Activated CD4-positive, alpha-beta T cell treated with anti-CD3 and anti-CD28 coated beads, Interleukin-2, amount 10 ng/mL, durations not matched to agents 24 days and 14 days (primary cell): ENCODE measurements around the gene PRIM2. TPM values are rescaled to one million over a fixed set of nuclear protein-coding genes. Genes with fewer than 3 reads are reported as not detected.
"Not testable (repeated sequence)": the region's sequence is repeated elsewhere in the genome, so short reads cannot be mapped to it uniquely, and the experiment has no call there.

Experiments used
- DNase-seq: peaks from one replicate; pipeline ENCODE4 v3.0.0; 2022
- H3K27ac Mint-ChIP-seq: one replicate; pipeline ENCODE4 v1.8.0; 2022; ENCODE audit warnings: mild to moderate bottlenecking, mixed read lengths
- H3K27me3 Mint-ChIP-seq: one replicate; pipeline ENCODE4 v1.8.0; 2022; ENCODE audit warnings: mixed read lengths
- H3K36me3 Mint-ChIP-seq: one replicate; pipeline ENCODE4 v1.8.0; 2022; ENCODE audit warnings: low read depth, mild to moderate bottlenecking, mixed read lengths
- H3K4me1 Mint-ChIP-seq: one replicate; pipeline ENCODE4 v1.8.0; 2021; ENCODE audit warnings: mixed read lengths
- H3K4me3 Mint-ChIP-seq: one replicate; pipeline ENCODE4 v1.8.0; 2022; ENCODE audit warnings: mild to moderate bottlenecking, moderate library complexity, mixed read lengths
- H3K9me3 Mint-ChIP-seq: one replicate; pipeline ENCODE4 v1.8.0; 2021; ENCODE audit warnings: mixed read lengths
- intact Hi-C: fragments of 100-400 bp; cut with micrococcal nuclease; formaldehyde crosslinking; loops from one replicate; pipeline ENCODE4 v1.15.1; 2023
- total RNA-seq: library from RNA; stranded (reverse); gene quantifications from 2 replicates; pipeline ENCODE4 v1.2.3, GENCODE V29; 2022

The PRIM2 gene
- total RNA-seq, 1 donor from 2014 or later = 41.3 TPM

DNA sequence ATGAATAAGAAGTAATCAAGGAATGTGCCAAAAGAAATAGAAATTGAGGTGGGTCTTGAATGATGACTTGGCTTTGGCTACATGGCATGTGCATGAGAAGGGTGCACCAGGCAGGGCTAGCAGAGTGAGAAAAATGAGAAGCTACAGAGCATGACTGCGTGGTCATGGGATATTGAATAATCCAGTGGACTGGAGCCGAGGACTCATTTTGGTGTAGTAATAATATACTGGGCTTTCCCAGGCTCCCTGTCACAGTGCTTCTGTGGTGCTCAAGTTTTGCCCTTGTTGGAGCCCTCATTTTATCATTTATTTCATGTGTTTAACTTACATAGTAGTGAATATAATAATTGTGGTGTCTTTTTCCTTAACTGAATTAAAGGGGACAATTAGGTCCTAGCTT lies 217.7 kb downstream of the PRIM2 start:
- H3K27ac Mint-ChIP-seq, H3K27me3 Mint-ChIP-seq, H3K4me1 Mint-ChIP-seq, DNase-seq, H3K4me3 Mint-ChIP-seq, H3K36me3 Mint-ChIP-seq, intact Hi-C loops, H3K9me3 Mint-ChIP-seq: not testable (repeated sequence)

DNA sequence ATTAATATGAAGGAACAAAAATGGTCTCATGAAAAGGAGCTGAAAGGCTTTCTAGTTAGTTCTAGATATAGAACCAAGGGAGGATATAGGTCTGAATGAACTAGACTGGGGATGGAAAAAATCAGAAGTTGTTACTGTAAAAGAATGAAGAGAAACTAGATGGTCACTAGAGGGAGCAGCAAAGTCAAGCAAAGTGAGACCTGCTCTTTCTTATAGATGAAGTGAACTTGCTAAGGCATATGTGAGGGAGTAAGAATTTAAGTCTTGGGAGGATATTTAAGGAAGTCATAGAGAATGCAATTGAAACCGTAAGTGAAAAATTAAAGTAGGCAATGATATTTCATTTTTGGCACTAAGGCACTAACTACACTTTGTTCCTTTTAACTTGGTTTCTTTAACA lies 218.6 kb downstream of the PRIM2 start:
- H3K4me1 Mint-ChIP-seq, DNase-seq, H3K27ac Mint-ChIP-seq, H3K27me3 Mint-ChIP-seq, H3K4me3 Mint-ChIP-seq, H3K9me3 Mint-ChIP-seq, H3K36me3 Mint-ChIP-seq, intact Hi-C loops: not testable (repeated sequence)

DNA sequence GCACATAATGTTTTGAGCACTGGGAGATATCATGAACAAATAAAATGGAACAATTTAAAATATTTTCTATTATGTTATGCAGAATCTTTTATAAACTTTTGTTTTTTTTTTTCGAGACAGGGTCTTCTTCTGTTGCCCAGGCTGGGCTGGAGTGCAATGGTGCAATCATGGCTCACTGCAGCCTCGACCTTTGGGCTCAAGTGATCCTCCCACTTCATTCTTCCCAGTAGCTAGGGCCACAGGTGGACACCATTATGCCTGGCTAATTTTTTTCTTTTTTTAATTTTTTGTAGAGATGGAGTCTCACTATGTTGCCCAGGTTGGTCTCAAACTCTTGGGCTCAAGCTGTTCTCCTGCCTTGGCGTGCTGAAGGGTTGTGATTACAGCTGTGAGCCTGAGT lies 220.5 kb downstream of the PRIM2 start:
- intact Hi-C loops, H3K36me3 Mint-ChIP-seq, H3K4me3 Mint-ChIP-seq, H3K27me3 Mint-ChIP-seq, DNase-seq, H3K27ac Mint-ChIP-seq, H3K4me1 Mint-ChIP-seq, H3K9me3 Mint-ChIP-seq: not testable (repeated sequence)

DNA sequence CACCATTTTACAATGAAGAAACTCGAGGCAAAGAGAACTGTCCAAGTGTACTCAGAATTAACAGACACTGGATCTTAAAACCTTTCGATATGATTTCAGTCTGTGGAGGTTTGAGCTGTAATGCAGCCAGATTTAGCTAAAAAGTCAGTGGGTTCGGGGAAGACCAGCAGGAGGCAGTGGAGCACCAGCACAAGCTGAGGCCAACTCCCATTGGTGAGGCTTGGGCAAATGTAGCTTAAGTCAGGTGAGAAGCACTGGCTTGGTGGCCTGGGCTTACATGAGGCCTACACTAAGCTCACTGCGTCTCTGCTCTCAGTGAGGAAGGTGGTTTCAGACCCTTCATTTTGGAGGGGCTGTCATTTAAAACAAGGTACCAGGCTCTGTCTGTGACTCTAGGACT lies 234.5 kb downstream of the PRIM2 start:
- DNase-seq, H3K36me3 Mint-ChIP-seq, H3K9me3 Mint-ChIP-seq, H3K4me1 Mint-ChIP-seq, H3K27me3 Mint-ChIP-seq, intact Hi-C loops, H3K4me3 Mint-ChIP-seq, H3K27ac Mint-ChIP-seq: not testable (repeated sequence)

DNA sequence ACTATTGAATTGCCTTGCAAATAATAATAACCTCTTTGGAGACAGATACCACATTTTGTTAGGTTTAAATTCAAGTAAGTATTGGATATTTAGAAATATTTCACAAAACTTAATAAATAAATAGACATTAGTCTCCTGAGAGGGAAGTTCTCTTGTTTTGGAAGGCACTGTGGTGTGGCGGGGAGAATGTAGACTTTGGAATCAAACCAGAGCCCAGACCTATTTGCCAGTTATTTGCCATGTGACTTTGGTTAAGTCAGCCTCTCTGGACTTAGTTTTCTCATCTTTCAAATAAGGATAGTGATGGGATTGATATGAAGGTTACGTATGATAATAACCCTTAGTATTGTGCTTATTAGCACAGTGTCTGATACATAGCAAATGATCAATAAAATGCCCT lies 240.4 kb downstream of the PRIM2 start:
- H3K36me3 Mint-ChIP-seq, H3K27ac Mint-ChIP-seq, intact Hi-C loops, H3K4me1 Mint-ChIP-seq, H3K9me3 Mint-ChIP-seq, H3K27me3 Mint-ChIP-seq, H3K4me3 Mint-ChIP-seq, DNase-seq: not testable (repeated sequence)

DNA sequence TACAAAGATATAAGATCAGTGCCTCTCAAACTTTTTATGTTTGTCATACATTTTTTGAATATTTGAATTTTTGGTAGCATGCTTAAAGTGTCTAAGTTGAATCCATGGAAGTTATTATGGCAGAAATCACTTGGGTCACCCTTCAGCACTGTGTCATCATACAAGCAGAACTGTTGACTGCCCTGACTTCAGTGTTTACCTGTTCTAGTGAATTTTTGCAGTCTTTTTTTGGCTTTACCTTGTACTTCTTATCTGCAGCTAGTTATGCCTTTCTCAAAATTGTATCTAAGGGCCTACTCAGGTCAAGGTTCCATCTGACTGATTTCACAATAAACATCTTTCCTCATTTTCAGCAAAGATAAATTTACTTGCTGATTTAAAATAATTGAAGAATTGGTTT lies 241.7 kb downstream of the PRIM2 start:
- intact Hi-C loops, DNase-seq, H3K27me3 Mint-ChIP-seq, H3K27ac Mint-ChIP-seq, H3K4me1 Mint-ChIP-seq, H3K4me3 Mint-ChIP-seq, H3K9me3 Mint-ChIP-seq, H3K36me3 Mint-ChIP-seq: not testable (repeated sequence)

DNA sequence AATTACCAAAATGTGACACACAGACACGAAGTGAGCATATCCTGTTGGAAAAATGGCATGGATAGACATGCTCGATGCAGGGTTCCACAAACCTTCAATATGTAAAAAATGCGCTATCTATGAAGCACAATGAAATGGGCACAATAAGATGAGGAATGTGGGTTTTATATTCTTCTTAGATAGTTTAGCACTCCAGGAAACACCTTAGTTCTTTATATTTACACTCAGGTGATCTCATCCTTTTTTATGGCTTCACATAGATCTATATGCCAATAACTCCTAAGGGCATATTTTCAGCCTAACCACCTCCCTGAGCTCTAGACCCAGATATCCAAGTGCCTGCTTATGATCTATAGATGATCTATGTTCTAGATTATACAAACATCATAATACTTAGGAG lies 244.8 kb downstream of the PRIM2 start:
- H3K27me3 Mint-ChIP-seq, DNase-seq, H3K4me3 Mint-ChIP-seq, H3K36me3 Mint-ChIP-seq, H3K4me1 Mint-ChIP-seq, intact Hi-C loops, H3K27ac Mint-ChIP-seq, H3K9me3 Mint-ChIP-seq: not testable (repeated sequence)

DNA sequence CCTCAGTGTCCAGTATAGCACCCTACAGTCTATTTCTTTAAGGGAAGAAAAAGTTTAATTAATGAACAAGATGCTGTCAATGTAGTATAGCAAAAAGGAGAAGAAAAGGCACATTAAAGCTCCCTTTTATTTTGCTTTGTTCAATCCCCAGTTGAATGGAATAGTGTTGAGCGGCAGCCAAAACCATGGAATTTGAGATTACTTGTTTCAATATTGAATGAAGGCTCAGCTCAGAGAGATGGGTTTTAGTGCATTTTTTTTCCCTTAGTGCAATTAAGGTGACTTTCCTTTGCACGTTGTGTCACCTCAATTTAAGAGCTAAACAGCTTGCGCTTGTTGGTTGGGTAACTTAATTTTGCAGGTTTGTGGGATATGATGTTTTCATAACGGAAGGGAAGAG lies 254.7 kb downstream of the PRIM2 start:
- H3K4me1 Mint-ChIP-seq, DNase-seq, H3K36me3 Mint-ChIP-seq, H3K9me3 Mint-ChIP-seq, intact Hi-C loops, H3K27me3 Mint-ChIP-seq, H3K4me3 Mint-ChIP-seq, H3K27ac Mint-ChIP-seq: not testable (repeated sequence)

DNA sequence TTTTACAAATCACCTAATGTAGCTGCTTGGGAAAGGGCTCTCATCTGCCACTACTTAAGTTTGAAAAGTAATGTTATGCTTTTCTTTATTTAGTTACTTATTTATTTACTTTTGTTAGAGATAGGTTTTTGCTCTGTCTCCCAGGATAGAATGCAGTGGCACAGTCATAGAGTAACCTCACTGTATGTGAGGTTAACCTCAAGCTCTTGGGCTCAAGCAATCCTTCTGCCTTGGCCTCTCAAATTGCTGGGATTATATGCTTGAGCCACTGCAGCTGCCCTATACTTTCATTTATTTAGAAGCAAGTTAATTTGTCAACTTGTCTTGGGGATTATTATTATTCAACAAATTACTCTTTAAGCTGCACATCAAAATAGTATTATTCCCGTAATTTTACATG lies 255.4 kb downstream of the PRIM2 start:
- H3K27me3 Mint-ChIP-seq, intact Hi-C loops, H3K4me1 Mint-ChIP-seq, H3K9me3 Mint-ChIP-seq, H3K36me3 Mint-ChIP-seq, H3K27ac Mint-ChIP-seq, DNase-seq, H3K4me3 Mint-ChIP-seq: not testable (repeated sequence)

DNA sequence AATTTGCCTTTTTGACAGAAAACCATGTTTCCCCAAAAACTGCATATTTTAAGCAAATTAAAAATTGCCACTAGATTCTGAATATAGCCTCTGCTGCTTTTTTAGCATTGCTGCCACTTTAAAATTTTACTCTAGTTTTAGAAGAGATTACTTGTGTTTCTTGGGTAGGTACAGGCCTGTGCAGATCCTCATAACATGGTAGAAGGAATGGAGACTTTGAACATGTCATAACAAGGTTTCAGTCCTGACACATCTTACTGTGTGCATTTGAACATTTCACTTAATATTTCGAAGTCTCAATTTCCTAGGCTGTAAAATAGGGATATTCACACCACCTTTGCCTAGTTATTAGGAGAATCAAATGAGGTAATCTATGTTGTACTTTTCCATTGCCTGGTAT lies 259.6 kb downstream of the PRIM2 start:
- H3K36me3 Mint-ChIP-seq, intact Hi-C loops, H3K27me3 Mint-ChIP-seq, H3K9me3 Mint-ChIP-seq, H3K4me1 Mint-ChIP-seq, H3K27ac Mint-ChIP-seq, H3K4me3 Mint-ChIP-seq, DNase-seq: not testable (repeated sequence)

DNA sequence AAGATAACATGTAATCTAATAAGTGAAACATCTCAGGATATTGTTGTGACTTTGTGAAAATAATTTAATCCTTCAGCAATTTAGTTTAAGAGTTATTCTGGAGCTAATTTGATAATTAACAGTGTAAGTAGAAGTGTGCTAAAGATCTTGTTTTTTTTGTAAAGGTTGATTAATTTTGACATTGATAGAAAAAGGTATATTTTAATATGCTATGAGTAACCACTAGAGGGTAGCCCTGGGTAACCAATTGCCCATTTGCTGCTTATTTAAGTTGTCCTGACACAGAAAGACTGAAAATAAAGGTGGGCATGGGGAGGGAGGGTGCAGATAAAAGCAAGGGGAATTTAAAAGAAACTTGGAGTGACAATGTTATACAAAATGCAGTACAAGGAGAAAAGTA lies 262.1 kb downstream of the PRIM2 start:
- H3K9me3 Mint-ChIP-seq, H3K4me1 Mint-ChIP-seq, H3K36me3 Mint-ChIP-seq, intact Hi-C loops, H3K27ac Mint-ChIP-seq, H3K27me3 Mint-ChIP-seq, DNase-seq, H3K4me3 Mint-ChIP-seq: not testable (repeated sequence)

DNA sequence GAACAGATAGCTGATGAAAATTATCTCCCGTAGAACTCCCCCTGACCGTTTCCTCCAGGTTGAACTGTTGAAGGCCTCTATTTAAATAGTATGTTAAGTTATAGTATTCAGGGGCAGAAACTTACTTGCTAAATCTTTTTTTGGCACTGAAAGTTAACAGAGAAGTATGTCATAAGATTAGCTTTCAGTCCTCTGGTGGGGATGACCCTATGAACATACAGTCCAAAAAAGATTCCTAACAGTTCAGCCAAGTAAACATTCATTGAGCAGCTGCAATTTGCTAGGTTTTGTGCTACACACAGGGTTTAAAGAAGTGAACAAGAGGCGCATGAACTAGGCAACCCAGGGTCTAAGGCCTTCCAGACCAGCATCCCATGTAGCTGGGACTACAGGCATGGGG lies 264.2 kb downstream of the PRIM2 start:
- DNase-seq, H3K27me3 Mint-ChIP-seq, H3K27ac Mint-ChIP-seq, H3K9me3 Mint-ChIP-seq, H3K4me1 Mint-ChIP-seq, H3K36me3 Mint-ChIP-seq, H3K4me3 Mint-ChIP-seq, intact Hi-C loops: not testable (repeated sequence)

DNA sequence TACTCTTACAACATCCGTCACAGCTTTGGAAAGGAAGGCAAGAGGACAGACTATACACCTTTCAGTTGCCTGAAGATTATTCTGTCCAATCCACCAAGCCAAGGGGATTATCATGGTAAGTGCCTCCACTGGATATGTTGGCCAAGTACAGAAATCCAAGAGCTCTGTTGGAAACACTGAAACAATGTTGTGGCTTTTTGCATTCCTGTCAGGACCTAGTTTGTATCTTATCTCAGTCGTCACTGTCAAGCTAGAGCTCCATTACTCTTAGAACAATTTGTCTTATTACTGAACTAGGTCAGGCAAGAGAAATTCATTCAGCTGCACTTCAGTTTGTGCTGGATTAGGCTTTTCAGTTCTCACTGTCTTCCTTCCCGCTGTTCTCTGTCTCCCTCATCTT lies 283.7 kb downstream of the PRIM2 start:
- intact Hi-C loops, H3K27ac Mint-ChIP-seq, H3K9me3 Mint-ChIP-seq, H3K27me3 Mint-ChIP-seq, DNase-seq, H3K36me3 Mint-ChIP-seq, H3K4me1 Mint-ChIP-seq, H3K4me3 Mint-ChIP-seq: not testable (repeated sequence)

DNA sequence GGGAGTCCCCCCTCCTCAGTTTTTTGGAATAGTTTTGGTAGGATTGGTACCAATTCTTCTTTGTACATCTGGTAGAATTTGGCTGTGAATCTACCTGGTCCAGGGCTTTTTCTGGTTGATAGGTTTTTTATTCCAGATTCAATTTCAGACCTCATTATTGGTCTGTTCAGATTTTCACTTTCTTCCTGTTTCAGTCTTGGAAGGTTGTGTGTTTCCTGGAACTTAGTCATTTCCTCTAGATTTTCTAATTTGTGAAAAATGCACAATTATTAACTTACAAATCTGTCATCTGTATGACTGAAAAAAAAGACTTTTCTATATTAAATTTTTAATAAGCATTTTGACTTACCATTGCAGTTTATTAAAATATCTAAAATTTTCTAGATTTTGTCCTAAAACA lies 287.9 kb downstream of the PRIM2 start:
- intact Hi-C loops, DNase-seq, H3K9me3 Mint-ChIP-seq, H3K4me3 Mint-ChIP-seq, H3K27me3 Mint-ChIP-seq, H3K4me1 Mint-ChIP-seq, H3K27ac Mint-ChIP-seq: not testable (repeated sequence)
- H3K36me3 Mint-ChIP-seq = peaks cover 21% of the 10 kb centered on the region

DNA sequence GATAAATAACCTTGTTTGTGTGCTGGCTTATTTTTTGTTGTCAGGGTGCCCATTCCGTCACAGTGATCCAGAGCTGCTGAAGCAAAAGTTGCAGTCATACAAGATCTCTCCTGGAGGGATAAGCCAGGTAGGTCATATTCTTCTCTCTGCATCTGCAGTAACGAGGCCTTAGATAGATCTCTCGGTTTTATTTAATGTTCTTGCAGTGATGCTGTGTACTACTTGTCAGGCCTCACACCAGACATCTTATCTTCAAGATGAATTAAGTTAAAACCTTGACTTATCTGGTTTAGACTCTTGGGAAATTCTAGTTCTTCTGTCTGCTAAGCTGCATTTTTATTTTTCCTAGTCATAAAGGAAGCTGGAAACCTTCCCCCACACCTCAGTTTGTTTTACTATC lies 288.9 kb downstream of the PRIM2 start:
- DNase-seq = not testable (repeated sequence)

DNA sequence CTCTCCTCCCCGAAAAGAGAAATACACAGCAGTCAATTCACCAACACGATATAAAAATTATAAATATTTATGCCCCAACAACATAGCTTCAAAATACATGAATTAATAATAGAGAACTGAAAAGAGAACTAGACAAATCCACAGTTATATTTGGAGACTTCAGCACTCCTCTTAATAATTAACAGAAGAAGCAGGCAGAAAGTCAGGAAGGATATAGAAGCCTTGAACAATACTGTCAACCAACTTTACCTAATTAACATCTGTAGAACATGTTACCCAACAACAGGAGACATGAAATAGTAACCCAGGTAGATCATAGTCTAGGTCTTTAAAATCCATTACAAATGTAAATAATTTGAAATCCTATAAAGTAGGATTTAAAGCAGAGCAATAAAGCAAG lies 293.2 kb downstream of the PRIM2 start:
- H3K9me3 Mint-ChIP-seq, H3K27ac Mint-ChIP-seq, H3K27me3 Mint-ChIP-seq, H3K4me1 Mint-ChIP-seq, DNase-seq, intact Hi-C loops, H3K4me3 Mint-ChIP-seq: not testable (repeated sequence)
- peaks cover 15% of the 10 kb centered on the region for H3K36me3 Mint-ChIP-seq

More for the DNA sequence above, 288.9 kb downstream of the PRIM2 start:
- H3K4me3 Mint-ChIP-seq, H3K27me3 Mint-ChIP-seq, H3K4me1 Mint-ChIP-seq, H3K9me3 Mint-ChIP-seq, H3K27ac Mint-ChIP-seq, intact Hi-C loops: not testable (repeated sequence)
- H3K36me3 Mint-ChIP-seq = peaks cover 21% of the 10 kb centered on the region
